ENCODE data around the gene OOSP2. TPM values are rescaled to one million over a fixed set of nuclear protein-coding genes. Genes with fewer than 3 reads are reported as not detected.
A peak's percentile ranks its signal among the peaks of the same experiment; 100 is the strongest.

OOSP2 gene, protein sequence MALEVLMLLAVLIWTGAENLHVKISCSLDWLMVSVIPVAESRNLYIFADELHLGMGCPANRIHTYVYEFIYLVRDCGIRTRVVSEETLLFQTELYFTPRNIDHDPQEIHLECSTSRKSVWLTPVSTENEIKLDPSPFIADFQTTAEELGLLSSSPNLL
- total RNA-seq (2022), result not detected in 2 replicates
- not detected for Bru-seq, nascent RNA
- BruChase-seq, experiment 1, labeled RNA remaining after a 2-hour chase, result percentile 19 among the genes with signal in this experiment
- percentile 14 among the genes with signal in this experiment for BruChase-seq, experiment 2, labeled RNA remaining after a 6-hour chase
- long read RNA-seq, result 0 reads

DNA sequence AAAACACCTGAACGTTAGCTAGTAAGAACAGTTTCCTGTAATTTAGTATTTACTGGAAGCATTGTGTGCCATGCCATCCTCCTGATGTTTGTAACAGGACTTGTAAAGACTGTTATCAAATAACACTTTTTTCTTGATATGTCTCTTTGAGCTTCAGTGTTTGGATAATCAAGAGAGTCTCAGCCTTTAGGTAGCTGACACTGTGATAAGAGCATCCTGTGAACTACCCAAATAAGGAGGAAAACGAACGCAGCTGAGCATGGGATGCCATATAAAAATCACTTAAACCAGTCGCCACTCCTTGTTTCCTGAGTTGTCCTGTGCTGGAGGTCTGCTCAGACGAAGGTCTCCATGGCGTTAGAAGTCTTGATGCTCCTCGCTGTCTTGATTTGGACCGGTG lies at the start of gene OOSP2:
Gene OOSP2, plus strand, starts transcription at position 301 of the 400 bp plus-strand sequence. Its CDS starts 51 bp downstream, at position 352.
- CTCF ChIA-PET, result no interaction called here
- no TSS peak for BruUV-seq (replicated peaks)
- Mint-ChIP-seq H3K27me3 (ENCODE audit: insufficient read depth, unreplicated experiment) (peaks cover 8% of the 10 kb centered on the region), H3K36me3 (ENCODE audit: insufficient read depth, unreplicated experiment) (no peaks in the 10 kb centered on the region), H3K4me3 (ENCODE audit: unreplicated experiment) (no peak within 1 kb of the TSS), H3K9me3 (ENCODE audit: unreplicated experiment) (no peaks in the 10 kb centered on the region), H3K4me1 (ENCODE audit: low read depth, unreplicated experiment) (no peaks in the 10 kb centered on the region), H3K27ac (ENCODE audit: unreplicated experiment) (no peak within 1 kb of the TSS)
- TF ChIP-seq, protein P1, sequence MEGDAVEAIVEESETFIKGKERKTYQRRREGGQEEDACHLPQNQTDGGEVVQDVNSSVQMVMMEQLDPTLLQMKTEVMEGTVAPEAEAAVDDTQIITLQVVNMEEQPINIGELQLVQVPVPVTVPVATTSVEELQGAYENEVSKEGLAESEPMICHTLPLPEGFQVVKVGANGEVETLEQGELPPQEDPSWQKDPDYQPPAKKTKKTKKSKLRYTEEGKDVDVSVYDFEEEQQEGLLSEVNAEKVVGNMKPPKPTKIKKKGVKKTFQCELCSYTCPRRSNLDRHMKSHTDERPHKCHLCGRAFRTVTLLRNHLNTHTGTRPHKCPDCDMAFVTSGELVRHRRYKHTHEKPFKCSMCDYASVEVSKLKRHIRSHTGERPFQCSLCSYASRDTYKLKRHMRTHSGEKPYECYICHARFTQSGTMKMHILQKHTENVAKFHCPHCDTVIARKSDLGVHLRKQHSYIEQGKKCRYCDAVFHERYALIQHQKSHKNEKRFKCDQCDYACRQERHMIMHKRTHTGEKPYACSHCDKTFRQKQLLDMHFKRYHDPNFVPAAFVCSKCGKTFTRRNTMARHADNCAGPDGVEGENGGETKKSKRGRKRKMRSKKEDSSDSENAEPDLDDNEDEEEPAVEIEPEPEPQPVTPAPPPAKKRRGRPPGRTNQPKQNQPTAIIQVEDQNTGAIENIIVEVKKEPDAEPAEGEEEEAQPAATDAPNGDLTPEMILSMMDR (IDR thresholded peaks at IDR 0.05; ENCODE audit: insufficient read depth in 1 of 2, low read depth in 1 of 2, low read length in 1 of 2, severe bottlenecking in 1 of 2, unreplicated experiment in 1 of 2), result no peak
- DNase-seq, result no peak
- Histone ChIP-seq H3K4me1 (no peaks in the 10 kb centered on the region), H3K27me3 (replicated peaks; ENCODE audit: control insufficient read depth, insufficient read depth, low read length) (no peaks in the 10 kb centered on the region), H3K36me3 (ENCODE audit: control insufficient read depth, insufficient read depth, low read length) (no peaks in the 10 kb centered on the region), H3K9me3 (no peaks in the 10 kb centered on the region), H3K4me3 (ENCODE audit: low read depth, low read length) (no peak within 1 kb of the TSS)
- intact Hi-C loops (cut with micrococcal nuclease; ENCODE audit: unreplicated experiment), result loop anchor here (10.0 kb wide), 1 partner anchor 55 kb away; no protein-coding TSS in a partner anchor
- POLR2A ChIA-PET, result no interaction called here

DNA sequence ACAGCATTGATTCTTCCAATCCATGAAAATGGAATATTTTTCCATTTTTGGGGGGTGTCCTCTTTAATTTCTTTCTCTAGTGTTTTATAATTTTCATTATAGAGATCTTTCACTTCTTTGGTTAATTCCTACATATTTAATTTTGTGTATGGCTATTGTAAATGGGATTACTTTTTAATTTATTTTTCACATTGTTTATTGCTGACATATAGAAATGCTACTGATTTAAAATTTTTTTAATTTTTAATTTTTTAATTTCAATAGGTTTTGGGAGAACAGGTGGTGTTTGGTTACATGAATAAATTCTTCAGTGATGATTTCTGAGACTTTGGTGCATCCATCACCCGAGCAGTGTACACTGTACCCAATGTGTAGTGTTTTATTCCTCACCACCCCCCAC lies 49.8 kb upstream of the OOSP2 start:
- TF ChIP-seq, protein P1 (IDR thresholded peaks at IDR 0.05; ENCODE audit: insufficient read depth in 1 of 2, low read depth in 1 of 2, low read length in 1 of 2, severe bottlenecking in 1 of 2, unreplicated experiment in 1 of 2), result no peak
- no TSS peak for BruUV-seq (replicated peaks)
- no peak overlapping the region for H3K27ac Mint-ChIP-seq (ENCODE audit: unreplicated experiment)
- no peaks in the 10 kb centered on the region for H3K36me3 Mint-ChIP-seq (ENCODE audit: insufficient read depth, unreplicated experiment)
- H3K9me3 ChIP-seq, result no peaks in the 10 kb centered on the region
- no peak for DNase-seq
- ChIA-PET CTCF (no interaction called here), POLR2A (no interaction called here)
- H3K9me3 Mint-ChIP-seq (ENCODE audit: unreplicated experiment), result peaks cover 19% of the 10 kb centered on the region
- no peak overlapping the region for H3K4me3 ChIP-seq (ENCODE audit: low read depth, low read length)
- H3K27me3 Mint-ChIP-seq (ENCODE audit: insufficient read depth, unreplicated experiment), result peaks cover 2% of the 10 kb centered on the region
- H3K36me3 ChIP-seq (ENCODE audit: control insufficient read depth, insufficient read depth, low read length), result no peaks in the 10 kb centered on the region
- no peaks in the 10 kb centered on the region for H3K27me3 ChIP-seq (replicated peaks; ENCODE audit: control insufficient read depth, insufficient read depth, low read length)
- H3K4me3 Mint-ChIP-seq (ENCODE audit: unreplicated experiment), result no peak overlapping the region
- intact Hi-C loops (cut with micrococcal nuclease; ENCODE audit: unreplicated experiment), result no loop called here
- no peaks in the 10 kb centered on the region for H3K4me1 ChIP-seq
- no peaks in the 10 kb centered on the region for H3K4me1 Mint-ChIP-seq (ENCODE audit: low read depth, unreplicated experiment)

DNA sequence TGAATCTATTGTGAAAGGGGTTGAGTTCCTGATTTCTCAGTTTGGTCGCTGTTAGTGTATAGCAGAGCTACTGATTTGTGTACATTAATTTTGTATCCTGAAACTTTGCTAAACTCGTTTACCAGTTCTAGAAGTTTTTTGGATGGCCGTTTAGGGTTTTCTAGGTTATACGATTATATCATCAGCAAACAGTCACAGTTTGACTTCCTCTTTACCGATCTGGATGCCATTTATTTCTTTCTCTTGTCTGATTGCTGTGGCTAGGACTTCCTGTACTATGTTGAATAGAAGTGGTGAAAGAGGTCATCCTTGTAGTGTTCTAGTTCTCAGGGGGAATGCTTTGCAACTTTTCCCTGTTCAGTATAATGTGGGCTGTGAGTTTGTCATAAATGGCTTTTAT lies 47.8 kb upstream of the OOSP2 start:
- Histone ChIP-seq H3K4me3 (ENCODE audit: low read depth, low read length) (no peak overlapping the region), H3K9me3 (no peaks in the 10 kb centered on the region), H3K27me3 (replicated peaks; ENCODE audit: control insufficient read depth, insufficient read depth, low read length) (no peaks in the 10 kb centered on the region), H3K4me1 (no peaks in the 10 kb centered on the region), H3K36me3 (ENCODE audit: control insufficient read depth, insufficient read depth, low read length) (no peaks in the 10 kb centered on the region)
- Mint-ChIP-seq H3K4me3 (ENCODE audit: unreplicated experiment) (no peak overlapping the region), H3K9me3 (ENCODE audit: unreplicated experiment) (peaks cover 19% of the 10 kb centered on the region), H3K36me3 (ENCODE audit: insufficient read depth, unreplicated experiment) (no peaks in the 10 kb centered on the region), H3K4me1 (ENCODE audit: low read depth, unreplicated experiment) (no peaks in the 10 kb centered on the region), H3K27ac (ENCODE audit: unreplicated experiment) (no peak overlapping the region), H3K27me3 (ENCODE audit: insufficient read depth, unreplicated experiment) (peaks cover 4% of the 10 kb centered on the region)
- no peak for DNase-seq
- BruUV-seq (replicated peaks), result no TSS peak
- POLR2A ChIA-PET, result no interaction called here
- TF ChIP-seq, protein P1 (IDR thresholded peaks at IDR 0.05; ENCODE audit: insufficient read depth in 1 of 2, low read depth in 1 of 2, low read length in 1 of 2, severe bottlenecking in 1 of 2, unreplicated experiment in 1 of 2), result no peak
- intact Hi-C loops (cut with micrococcal nuclease; ENCODE audit: unreplicated experiment), result no loop called here
- CTCF ChIA-PET, result no interaction called here

All from Caco-2 (cell line).